Measurements from ENCODE around the gene HSD3B2.

The HSD3B2 gene

GRCh38 chr1:119463569-119463968 is 48.6 kb downstream of the HSD3B2 start:
- H3K4me1 ChIP-seq (ENCODE audit: control insufficient read depth, insufficient read depth, low read length): no peaks in the 10 kb centered on the region
- H3K9ac ChIP-seq (ENCODE audit: low read depth, low read length): no peak overlapping the region
- no peak overlapping the region for H3K4me2 ChIP-seq (ENCODE audit: low read length)
- H3K4me3 ChIP-seq (ENCODE audit: low read length): no peak overlapping the region
- no peaks in the 10 kb centered on the region for H3K36me3 ChIP-seq (ENCODE audit: insufficient read depth, low read length)
- H3K27me3 ChIP-seq (ENCODE audit: control insufficient read depth, insufficient read depth, low read length): no peaks in the 10 kb centered on the region
- H3K9me3 ChIP-seq (replicated peaks; ENCODE audit: low read length): no peaks in the 10 kb centered on the region

- H3K36me3 ChIP-seq (ENCODE audit: insufficient read depth, low read length): no peaks in the 10 kb centered on the region
- H3K9ac ChIP-seq (ENCODE audit: low read depth, low read length): no peak overlapping the region
- no peak overlapping the region for H3K4me3 ChIP-seq (ENCODE audit: low read length)
- H3K4me1 ChIP-seq (ENCODE audit: control insufficient read depth, insufficient read depth, low read length): no peaks in the 10 kb centered on the region
- H3K9me3 ChIP-seq (replicated peaks; ENCODE audit: low read length): no peaks in the 10 kb centered on the region
- H3K27me3 ChIP-seq (ENCODE audit: control insufficient read depth, insufficient read depth, low read length): peaks cover 6% of the 10 kb centered on the region
- no peak overlapping the region for H3K4me2 ChIP-seq (ENCODE audit: low read length)
Observed at GRCh38 chr1:119466445-119466844, 51.5 kb downstream of the HSD3B2 start.

- Histone ChIP-seq H3K9me3 (replicated peaks; ENCODE audit: low read length) (no peaks in the 10 kb centered on the region), H3K4me1 (ENCODE audit: control insufficient read depth, insufficient read depth, low read length) (no peaks in the 10 kb centered on the region), H3K27me3 (ENCODE audit: control insufficient read depth, insufficient read depth, low read length) (peaks cover 6% of the 10 kb centered on the region), H3K36me3 (ENCODE audit: insufficient read depth, low read length) (no peaks in the 10 kb centered on the region), H3K4me3 (ENCODE audit: low read length) (no peak overlapping the region), H3K9ac (ENCODE audit: low read depth, low read length) (no peak overlapping the region), H3K4me2 (ENCODE audit: low read length) (no peak overlapping the region)
Observed at GRCh38 chr1:119467219-119467618, 52.3 kb downstream of the HSD3B2 start.

GRCh38 chr1:119467857-119468668 is 53.1 kb downstream of the HSD3B2 start:
- no peaks in the 10 kb centered on the region for H3K4me1 ChIP-seq (ENCODE audit: control insufficient read depth, insufficient read depth, low read length)
- no peak overlapping the region for H3K4me2 ChIP-seq (ENCODE audit: low read length)
- no peak overlapping the region for H3K4me3 ChIP-seq (ENCODE audit: low read length)
- H3K9me3 ChIP-seq (replicated peaks; ENCODE audit: low read length): no peaks in the 10 kb centered on the region
- H3K36me3 ChIP-seq (ENCODE audit: insufficient read depth, low read length): no peaks in the 10 kb centered on the region
- no peak overlapping the region for H3K9ac ChIP-seq (ENCODE audit: low read depth, low read length)
- H3K27me3 ChIP-seq (ENCODE audit: control insufficient read depth, insufficient read depth, low read length): peaks cover 6% of the 10 kb centered on the region

GRCh38 chr1:119469741-119470140 is 54.8 kb downstream of the HSD3B2 start:
- peaks cover 8% of the 10 kb centered on the region for H3K27me3 ChIP-seq (ENCODE audit: control insufficient read depth, insufficient read depth, low read length)
- no peak overlapping the region for H3K4me3 ChIP-seq (ENCODE audit: low read length)
- H3K4me1 ChIP-seq (ENCODE audit: control insufficient read depth, insufficient read depth, low read length): no peaks in the 10 kb centered on the region
- H3K36me3 ChIP-seq (ENCODE audit: insufficient read depth, low read length): no peaks in the 10 kb centered on the region
- no peak overlapping the region for H3K9ac ChIP-seq (ENCODE audit: low read depth, low read length)
- no peak overlapping the region for H3K4me2 ChIP-seq (ENCODE audit: low read length)
- H3K9me3 ChIP-seq (replicated peaks; ENCODE audit: low read length): no peaks in the 10 kb centered on the region

- Histone ChIP-seq H3K9ac (ENCODE audit: low read depth, low read length) (no peak overlapping the region), H3K4me1 (ENCODE audit: control insufficient read depth, insufficient read depth, low read length) (no peaks in the 10 kb centered on the region), H3K27me3 (ENCODE audit: control insufficient read depth, insufficient read depth, low read length) (peaks cover 8% of the 10 kb centered on the region), H3K4me2 (ENCODE audit: low read length) (no peak overlapping the region), H3K36me3 (ENCODE audit: insufficient read depth, low read length) (no peaks in the 10 kb centered on the region), H3K4me3 (ENCODE audit: low read length) (no peak overlapping the region), H3K9me3 (replicated peaks; ENCODE audit: low read length) (no peaks in the 10 kb centered on the region)
Observed at GRCh38 chr1:119470377-119470776, 55.4 kb downstream of the HSD3B2 start.

- H3K4me2 ChIP-seq (ENCODE audit: low read length): no peak overlapping the region
- no peaks in the 10 kb centered on the region for H3K36me3 ChIP-seq (ENCODE audit: insufficient read depth, low read length)
- no peak overlapping the region for H3K4me3 ChIP-seq (ENCODE audit: low read length)
Observed at GRCh38 chr1:119470958-119471357, 56.0 kb downstream of the HSD3B2 start.

GRCh38 chr1:119471566-119471965 is 56.6 kb downstream of the HSD3B2 start:
- H3K36me3 ChIP-seq (ENCODE audit: insufficient read depth, low read length): no peaks in the 10 kb centered on the region
- peaks cover 8% of the 10 kb centered on the region for H3K27me3 ChIP-seq (ENCODE audit: control insufficient read depth, insufficient read depth, low read length)

More at GRCh38 chr1:119470958-119471357, 56.0 kb downstream of the HSD3B2 start:
- no peaks in the 10 kb centered on the region for H3K9me3 ChIP-seq (replicated peaks; ENCODE audit: low read length)
- H3K9ac ChIP-seq (ENCODE audit: low read depth, low read length): no peak overlapping the region
- peaks cover 8% of the 10 kb centered on the region for H3K27me3 ChIP-seq (ENCODE audit: control insufficient read depth, insufficient read depth, low read length)
- no peaks in the 10 kb centered on the region for H3K4me1 ChIP-seq (ENCODE audit: control insufficient read depth, insufficient read depth, low read length)

GRCh38 chr1:119472080-119472818 is 57.3 kb downstream of the HSD3B2 start:
- H3K27me3 ChIP-seq (ENCODE audit: control insufficient read depth, insufficient read depth, low read length): peaks cover 8% of the 10 kb centered on the region
- H3K4me3 ChIP-seq (ENCODE audit: low read length): no peak overlapping the region
- no peak overlapping the region for H3K4me2 ChIP-seq (ENCODE audit: low read length)
- H3K4me1 ChIP-seq (ENCODE audit: control insufficient read depth, insufficient read depth, low read length): no peaks in the 10 kb centered on the region
- H3K9me3 ChIP-seq (replicated peaks; ENCODE audit: low read length): no peaks in the 10 kb centered on the region
- no peaks in the 10 kb centered on the region for H3K36me3 ChIP-seq (ENCODE audit: insufficient read depth, low read length)
- no peak overlapping the region for H3K9ac ChIP-seq (ENCODE audit: low read depth, low read length)

More at GRCh38 chr1:119471566-119471965, 56.6 kb downstream of the HSD3B2 start:
- H3K4me2 ChIP-seq (ENCODE audit: low read length): no peak overlapping the region
- no peak overlapping the region for H3K9ac ChIP-seq (ENCODE audit: low read depth, low read length)
- no peaks in the 10 kb centered on the region for H3K9me3 ChIP-seq (replicated peaks; ENCODE audit: low read length)
- no peak overlapping the region for H3K4me3 ChIP-seq (ENCODE audit: low read length)
- H3K4me1 ChIP-seq (ENCODE audit: control insufficient read depth, insufficient read depth, low read length): no peaks in the 10 kb centered on the region

All from skeletal muscle satellite cell (primary cell).